GM12874 (cell line): ENCODE data around the gene OTOF.

Source experiments
- TF ChIP-seq, protein P1 (sequence below): IDR thresholded peaks from 2 replicates; pipeline ENCODE4 v1.5.1; 2011; ENCODE audit warnings: low read depth, mild to moderate bottlenecking, control low read depth, low read length, moderate library complexity; ENCODE audit not compliant: insufficient read depth

The OTOF gene

DNA sequence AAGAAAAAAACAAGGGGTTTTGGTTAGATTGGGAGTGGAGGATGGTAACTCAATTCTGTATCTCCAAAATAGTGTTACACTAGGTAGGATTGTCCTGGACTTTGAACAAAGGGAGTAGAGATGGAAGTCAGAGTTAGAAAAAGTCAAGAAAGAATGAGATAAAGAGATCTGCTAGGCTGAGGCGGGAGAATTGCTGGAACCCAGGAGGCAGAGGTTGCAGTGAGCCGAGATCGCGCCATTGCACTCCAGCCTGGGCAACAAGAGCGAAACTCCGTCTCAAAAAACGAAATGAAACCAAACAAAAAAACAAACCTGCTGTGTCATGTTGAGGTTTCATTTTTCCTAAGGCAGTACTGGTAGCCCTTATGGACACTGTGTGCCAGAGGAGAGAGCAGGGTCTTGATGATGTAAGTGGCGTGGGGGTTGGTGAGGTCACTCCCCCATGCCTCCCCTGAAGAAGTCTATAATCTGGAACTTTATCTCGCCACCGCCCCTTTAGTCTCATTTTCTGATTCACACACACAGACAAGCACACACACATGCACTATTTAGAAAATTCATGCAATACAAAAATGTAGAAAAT is 65.7 kb downstream of the OTOF start:
- TF ChIP-seq, protein P1, sequence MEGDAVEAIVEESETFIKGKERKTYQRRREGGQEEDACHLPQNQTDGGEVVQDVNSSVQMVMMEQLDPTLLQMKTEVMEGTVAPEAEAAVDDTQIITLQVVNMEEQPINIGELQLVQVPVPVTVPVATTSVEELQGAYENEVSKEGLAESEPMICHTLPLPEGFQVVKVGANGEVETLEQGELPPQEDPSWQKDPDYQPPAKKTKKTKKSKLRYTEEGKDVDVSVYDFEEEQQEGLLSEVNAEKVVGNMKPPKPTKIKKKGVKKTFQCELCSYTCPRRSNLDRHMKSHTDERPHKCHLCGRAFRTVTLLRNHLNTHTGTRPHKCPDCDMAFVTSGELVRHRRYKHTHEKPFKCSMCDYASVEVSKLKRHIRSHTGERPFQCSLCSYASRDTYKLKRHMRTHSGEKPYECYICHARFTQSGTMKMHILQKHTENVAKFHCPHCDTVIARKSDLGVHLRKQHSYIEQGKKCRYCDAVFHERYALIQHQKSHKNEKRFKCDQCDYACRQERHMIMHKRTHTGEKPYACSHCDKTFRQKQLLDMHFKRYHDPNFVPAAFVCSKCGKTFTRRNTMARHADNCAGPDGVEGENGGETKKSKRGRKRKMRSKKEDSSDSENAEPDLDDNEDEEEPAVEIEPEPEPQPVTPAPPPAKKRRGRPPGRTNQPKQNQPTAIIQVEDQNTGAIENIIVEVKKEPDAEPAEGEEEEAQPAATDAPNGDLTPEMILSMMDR: no peak

DNA sequence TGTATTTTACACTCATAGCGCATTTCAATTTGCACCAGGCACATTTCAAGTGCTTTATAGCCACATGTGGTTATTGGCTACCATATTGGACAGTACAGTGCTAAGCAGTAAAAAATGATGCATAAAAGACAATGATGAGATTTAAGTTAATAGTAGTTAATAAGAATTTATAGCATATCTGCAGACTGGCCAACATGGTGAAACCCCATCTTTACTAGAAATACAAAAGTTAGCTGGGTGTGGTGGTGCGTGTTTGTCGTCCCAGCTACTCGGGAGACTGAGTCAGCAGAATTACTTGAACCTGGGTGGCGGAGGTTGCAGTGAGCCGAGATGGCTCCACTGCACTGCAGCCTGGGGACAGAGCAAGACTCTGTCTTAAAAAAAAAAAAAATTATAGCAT is 66.5 kb downstream of the OTOF start:
- TF ChIP-seq, protein P1: no peak

DNA sequence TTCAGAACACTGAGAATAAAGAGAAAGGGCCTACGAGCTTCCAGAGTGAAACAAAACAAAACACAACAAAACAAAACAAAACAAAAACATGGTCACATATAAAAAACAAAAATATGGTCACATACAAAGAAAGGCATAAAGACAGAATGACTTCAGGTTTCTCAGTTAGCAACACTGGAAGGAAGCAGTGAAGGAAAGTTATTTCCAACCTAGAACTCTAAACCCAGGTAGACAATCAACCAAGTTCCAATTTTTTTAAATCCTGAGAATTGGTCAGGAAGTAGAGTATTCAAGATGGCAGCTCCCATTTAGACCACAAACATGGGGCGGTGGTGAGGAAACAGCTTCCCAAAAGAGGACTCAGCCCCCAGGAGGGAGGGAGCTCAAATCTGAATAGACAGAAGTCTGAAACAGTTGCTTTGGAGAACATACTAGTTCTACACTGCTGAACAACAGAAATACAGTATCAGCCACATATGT is 67.1 kb downstream of the OTOF start:
- TF ChIP-seq, protein P1: no peak

DNA sequence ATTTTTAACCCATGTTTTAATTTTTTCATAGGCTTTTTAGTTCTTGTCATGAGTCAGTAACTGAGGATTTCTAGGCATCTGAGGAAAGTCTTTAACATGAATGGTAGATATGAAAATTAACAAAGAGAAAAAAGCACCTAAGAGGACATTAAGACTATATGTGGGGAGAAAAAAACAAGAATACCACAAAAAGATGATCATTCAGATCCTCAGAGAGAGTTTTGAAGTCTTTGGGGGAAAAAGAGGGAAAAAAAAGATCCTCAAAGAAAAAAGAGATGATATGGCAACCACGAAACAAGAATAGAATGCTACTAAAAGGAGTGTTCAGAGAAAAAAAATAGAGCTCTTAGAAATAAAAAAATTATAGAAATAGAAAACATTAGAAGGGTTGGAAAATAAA is 68.1 kb downstream of the OTOF start:
- TF ChIP-seq, protein P1: no peak

DNA sequence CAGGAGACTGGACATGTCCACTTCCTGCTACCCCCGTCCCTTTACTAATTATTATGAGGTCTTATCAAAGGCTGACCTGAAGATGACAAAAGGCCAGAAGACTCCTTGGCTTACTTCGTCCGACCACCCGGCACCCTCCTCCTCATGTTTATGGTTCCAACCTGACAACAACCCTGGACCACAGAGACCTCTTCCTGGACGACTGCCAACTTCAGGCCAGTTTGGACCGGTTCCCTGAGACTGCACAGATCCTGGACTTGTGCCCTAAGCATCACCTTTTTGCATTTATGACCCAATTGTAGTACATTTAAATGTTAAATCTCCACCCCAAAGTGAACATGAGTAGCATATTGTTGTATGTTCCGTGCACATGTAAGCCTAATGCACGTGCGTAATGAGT is 70.4 kb downstream of the OTOF start:
- TF ChIP-seq, protein P1: no peak
